ENCODE measurements around the gene CATSPERZ. TPM values are rescaled to one million over a fixed set of nuclear protein-coding genes. Genes with fewer than 3 reads are reported as not detected.

Gene CATSPERZ
- total RNA-seq (2014; rRNA removed; shearing (Covaris generic)) = not detected in 2 replicates
- not detected in 2 replicates for polyA plus RNA-seq (2016; fragmentation: Nextera tagmentation; extraction: Ambion mirVana)

GRCh38 chr11:64299847-64300648 is at the start of gene CATSPERZ:
TSS of gene CATSPERZ (plus strand) at chr11:64300358. CDS start at chr11:64300411, 53 bp downstream.
- in situ Hi-C loops (cut with MboI) = no loop called here
- Histone ChIP-seq H3K9ac (peak within 1 kb of the TSS; percentile 52), H3K36me3 (ENCODE audit: low read depth) (no peaks in the 10 kb centered on the region), H3K9me3 (ENCODE audit: low read depth) (no peaks in the 10 kb centered on the region), H3K4me2 (ENCODE audit: unreplicated experiment) (peak within 1 kb of the TSS; percentile 85), H3F3A (ENCODE audit: insufficient read depth) (0 out of 2 replicates have a peak, but pooled peaks cover 11% of the 10 kb centered on the region), H3K27me3 (replicated peaks; ENCODE audit: insufficient read depth) (peaks cover 4% of the 10 kb centered on the region; the same call in 1 of the 2 replicates), H3K4me1 (ENCODE audit: insufficient read depth) (peaks cover 7% of the 10 kb centered on the region; the same call in 1 of the 2 replicates), H3K9me2 (ENCODE audit: insufficient read depth) (no peaks in the 10 kb centered on the region), H3K79me2 (ENCODE audit: insufficient read depth) (no peaks in the 10 kb centered on the region), H2AFZ (peak within 1 kb of the TSS; percentile 80), H4K20me1 (ENCODE audit: insufficient read depth) (no peaks in the 10 kb centered on the region), H3K27ac (no peak within 1 kb of the TSS), H3K4me3 (peak within 1 kb of the TSS; percentile 71)
- 5% methylated on average over 40 to 54 of the region's 54 CpGs for WGBS, 2 experiments (ENCODE audit: low coverage in 1 of 2, low lambda C conversion rate in 2 of 2, missing lambda C conversion rate in 2 of 2)
- no peak for TF ChIP-seq EZH2phosphoT487 (IDR thresholded peaks at IDR 0.05; ENCODE audit: insufficient read depth, low read depth)
- TF ChIP-seq EZH2 (IDR thresholded peaks at IDR 0.05; ENCODE audit: insufficient read depth, poor library complexity, severe bottlenecking) = no peak
- peak; percentile 31 for DNase-seq

GRCh38 chr11:64250415-64251015 is 49.6 kb upstream of the CATSPERZ start:
- Histone ChIP-seq H3K36me3 (ENCODE audit: low read depth) (no peaks in the 10 kb centered on the region; the same call in 1 of the 2 replicates), H2AFZ (peak overlapping the region; percentile 80)
- DNase-seq = no peak

DNA sequence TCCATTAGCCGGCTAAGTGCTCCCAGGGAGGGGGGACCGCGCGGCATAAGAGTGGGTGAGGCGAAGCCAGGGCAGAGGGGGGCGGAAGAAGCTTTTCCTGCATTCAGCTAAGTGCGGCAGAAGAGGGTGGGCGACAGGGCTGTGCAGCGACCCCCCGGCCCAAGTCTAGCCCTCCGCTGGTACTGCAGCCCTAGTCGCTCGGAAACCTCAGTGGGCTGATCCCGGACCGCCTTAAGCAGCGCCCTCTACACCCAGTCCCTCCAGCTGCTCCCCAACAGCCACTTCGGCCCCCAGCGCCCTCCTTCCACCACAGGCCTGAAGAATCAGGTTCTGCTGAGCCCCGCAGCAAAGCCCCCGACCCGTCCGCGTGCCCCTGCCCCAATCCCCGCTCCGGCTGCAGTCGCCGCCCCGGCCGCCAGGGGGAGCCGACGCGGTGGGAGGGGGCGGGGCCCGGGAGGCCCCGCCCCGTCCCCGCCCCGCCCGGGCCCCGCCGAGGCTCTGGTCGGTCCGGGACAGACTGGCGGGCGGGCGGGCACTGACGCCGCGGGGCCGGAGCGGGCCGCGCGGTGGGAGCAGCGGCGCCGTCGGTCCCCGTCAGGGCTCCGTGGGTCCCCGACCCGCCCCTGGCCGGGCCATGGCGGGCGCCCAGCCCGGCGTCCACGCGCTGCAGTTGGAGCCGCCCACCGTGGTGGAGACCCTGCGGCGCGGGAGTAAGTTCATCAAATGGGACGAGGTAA is 49.0 kb upstream of the CATSPERZ start, which contains the start of gene PLCB3:
Gene PLCB3 (plus strand): TSS at position 515 of the 737 bp plus-strand sequence. CDS start 120 bp downstream, at position 635.
- Histone ChIP-seq H3K9me2 (ENCODE audit: insufficient read depth) (no peaks in the 10 kb centered on the region), H3K4me3 (peak within 1 kb of the TSS; percentile 91), H4K20me1 (ENCODE audit: insufficient read depth) (no peaks in the 10 kb centered on the region), H3K27me3 (replicated peaks; ENCODE audit: insufficient read depth) (no peaks in the 10 kb centered on the region), H3K4me2 (ENCODE audit: unreplicated experiment) (peak within 1 kb of the TSS; percentile 99), H3K9ac (peak within 1 kb of the TSS; percentile 87), H3K27ac (peak within 1 kb of the TSS; percentile 39), H3K4me1 (ENCODE audit: insufficient read depth) (peaks cover 11% of the 10 kb centered on the region; the same call in 1 of the 2 replicates), H3K36me3 (ENCODE audit: low read depth) (no peaks in the 10 kb centered on the region; the same call in 1 of the 2 replicates), H3K9me3 (ENCODE audit: low read depth) (no peaks in the 10 kb centered on the region), H2AFZ (peak within 1 kb of the TSS; percentile 81), H3K79me2 (ENCODE audit: insufficient read depth) (peaks cover 30% of the 10 kb centered on the region), H3F3A (ENCODE audit: insufficient read depth) (peaks cover 5% of the 10 kb centered on the region; the same call in 1 of the 2 replicates)
- TF ChIP-seq EZH2 (IDR thresholded peaks at IDR 0.05; ENCODE audit: insufficient read depth, poor library complexity, severe bottlenecking) = no peak
- in situ Hi-C loops (cut with MboI) = no loop called here
- DNase-seq = peak; percentile 82
- 1 to 2% methylated on average over 19 to 46 of the region's 75 CpGs for WGBS, 2 experiments (ENCODE audit: low coverage in 1 of 2, low lambda C conversion rate in 2 of 2, missing lambda C conversion rate in 2 of 2)

More at GRCh38 chr11:64250415-64251015, 49.6 kb upstream of the CATSPERZ start:
- Histone ChIP-seq H3K27ac (no peak overlapping the region), H3K9me3 (ENCODE audit: low read depth) (no peaks in the 10 kb centered on the region), H3F3A (ENCODE audit: insufficient read depth) (peaks cover 6% of the 10 kb centered on the region; the same call in 1 of the 2 replicates), H3K4me2 (ENCODE audit: unreplicated experiment) (peak overlapping the region; percentile 67), H3K9ac (peak overlapping the region; percentile 56), H3K79me2 (ENCODE audit: insufficient read depth) (peaks cover 36% of the 10 kb centered on the region), H3K4me3 (peak overlapping the region; percentile 91), H3K9me2 (ENCODE audit: insufficient read depth) (no peaks in the 10 kb centered on the region), H3K4me1 (ENCODE audit: insufficient read depth) (peaks cover 11% of the 10 kb centered on the region; the same call in 1 of the 2 replicates), H3K27me3 (replicated peaks; ENCODE audit: insufficient read depth) (no peaks in the 10 kb centered on the region), H4K20me1 (ENCODE audit: insufficient read depth) (no peaks in the 10 kb centered on the region)
- TF ChIP-seq EZH2 (IDR thresholded peaks at IDR 0.05; ENCODE audit: insufficient read depth, poor library complexity, severe bottlenecking) (no peak), EZH2phosphoT487 (IDR thresholded peaks at IDR 0.05; ENCODE audit: insufficient read depth, low read depth) (no peak)
- in situ Hi-C loops (cut with MboI) = no loop called here
- 23 to 27% methylated on average over 12 to 13 of the region's 13 CpGs for WGBS, 2 experiments (ENCODE audit: low coverage in 1 of 2, low lambda C conversion rate in 2 of 2, missing lambda C conversion rate in 2 of 2)

DNA sequence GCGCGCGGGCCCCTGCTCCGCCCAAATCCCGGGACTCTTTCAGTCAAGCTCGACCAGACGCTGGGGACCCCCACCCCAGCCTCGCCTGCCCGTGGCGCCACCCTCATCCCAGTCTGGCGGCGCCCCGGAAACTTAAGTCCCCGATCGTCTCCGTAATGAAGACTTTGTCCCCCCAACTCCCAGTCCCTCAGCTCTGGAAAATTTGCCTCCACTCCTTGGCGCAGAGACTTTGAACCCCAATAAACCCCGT is 48.5 kb upstream of the CATSPERZ start:
- Histone ChIP-seq H3K4me1 (ENCODE audit: insufficient read depth) (peaks cover 11% of the 10 kb centered on the region; the same call in 1 of the 2 replicates), H3K36me3 (ENCODE audit: low read depth) (no peaks in the 10 kb centered on the region; the same call in 1 of the 2 replicates), H3F3A (ENCODE audit: insufficient read depth) (peaks cover 5% of the 10 kb centered on the region; the same call in 1 of the 2 replicates), H3K4me3 (peak overlapping the region; percentile 91), H2AFZ (peak overlapping the region; percentile 81), H4K20me1 (ENCODE audit: insufficient read depth) (no peaks in the 10 kb centered on the region), H3K9me3 (ENCODE audit: low read depth) (no peaks in the 10 kb centered on the region), H3K27ac (peak overlapping the region; percentile 39), H3K27me3 (replicated peaks; ENCODE audit: insufficient read depth) (no peaks in the 10 kb centered on the region), H3K4me2 (ENCODE audit: unreplicated experiment) (peak overlapping the region; percentile 99), H3K9ac (peak overlapping the region; percentile 87), H3K79me2 (ENCODE audit: insufficient read depth) (peaks cover 29% of the 10 kb centered on the region), H3K9me2 (ENCODE audit: insufficient read depth) (no peaks in the 10 kb centered on the region)
- no peak for DNase-seq
- TF ChIP-seq EZH2 (IDR thresholded peaks at IDR 0.05; ENCODE audit: insufficient read depth, poor library complexity, severe bottlenecking) (no peak), EZH2phosphoT487 (IDR thresholded peaks at IDR 0.05; ENCODE audit: insufficient read depth, low read depth) (no peak)
- 1 to 3% methylated on average over 18 of the region's 18 CpGs for WGBS, 2 experiments (ENCODE audit: low coverage in 1 of 2, low lambda C conversion rate in 2 of 2, missing lambda C conversion rate in 2 of 2)
- in situ Hi-C loops (cut with MboI) = no loop called here
